K562 (cell line): ENCODE results near the gene ZBTB33. TPM values are rescaled to one million over a fixed set of nuclear protein-coding genes. Genes with fewer than 3 reads are reported as not detected.

ENCODE experiments used
- ATAC-seq: fragments of 200-7000 bp; cut with Tn5 transposase; 3 replicates; pipeline ENCODE4 v1.9.1; 2020; ENCODE audit warnings: moderate library complexity
- BruUV-seq: library from RNA; stranded (reverse); fragments of 400-500 nt; replicated peaks from 2 replicates; lab custom pipeline; 2021; lab: Mats Ljungman, UMichigan
- CTCF ChIA-PET: fragments of 300-600 bp; formaldehyde crosslinking; extraction: SDS; loops from one replicate; lab custom pipeline; 2021; ENCODE audit warnings: low intra/inter-chr PET ratio; lab: Yijun Ruan, JAX
- POLR2A ChIA-PET: fragments of 300-600, 350-650 bp; sonication (Branson Sonifier 250); formaldehyde crosslinking; extraction: SDS; loops from one replicate; lab custom pipeline; 2021; ENCODE audit warnings: antibody characterized with exemption, inconsistent platforms; lab: Yijun Ruan, JAX
- DNase-seq, 4 experiments: peaks; one replicate each; pipeline versions ENCODE4 v3.0.0 to v3.0.0-alpha.2; 2011 to 2018; ENCODE audit warnings: low spot score in 3 of 4, mixed read lengths in 3 of 4; ENCODE audit errors: extremely low read depth in 1 of 4
- FAIRE-seq: peaks from 2 replicates; lab custom pipeline; 2011; peaks lifted over from hg19 to GRCh38; lab: Jason Lieb, UNC
- H2AFZ ChIP-seq: 2 replicates; pipeline ENCODE4 v1.6.0; 2011; ENCODE audit warnings: low read depth, low read length, control low read depth, inconsistent platforms
- H3K27ac ChIP-seq: fragments of 200-600 bp; 3 replicates; pipeline ENCODE4 v1.8.0; 2011; ENCODE audit warnings: low read depth, mild to moderate bottlenecking, control low read depth, inconsistent platforms, low read length, moderate library complexity, mixed read lengths; ENCODE audit errors: extremely low read depth
- H3K27me3 ChIP-seq, 2 experiments: fragments of 300-600 bp in 1 of 2; 2 replicates in 1 of 2; 3 replicates in 1 of 2; pipeline versions ENCODE4 v1.6.0 to v1.8.0; 2011; ENCODE audit warnings: inconsistent platforms in 2 of 2, low read length in 2 of 2, mild to moderate bottlenecking in 1 of 2, mixed read lengths in 1 of 2, moderate library complexity in 1 of 2; ENCODE audit not compliant: control insufficient read depth in 2 of 2, insufficient read depth in 2 of 2
- H3K36me3 ChIP-seq: fragments of 300-600 bp; 3 replicates; pipeline ENCODE4 v1.8.0; 2011; ENCODE audit warnings: mild to moderate bottlenecking, low read length, inconsistent platforms; ENCODE audit not compliant: control insufficient read depth, insufficient read depth
- H3K4me1 ChIP-seq, 2 experiments: fragments of 200-600 bp in 1 of 2; replicated peaks in 1 of 2; 2 replicates in 1 of 2; 3 replicates in 1 of 2; pipeline versions ENCODE4 v1.5.1 to v1.8.0; 2011; ENCODE audit warnings: inconsistent platforms in 2 of 2, low read length in 2 of 2, mild to moderate bottlenecking in 1 of 2, mixed read lengths in 1 of 2, moderate library complexity in 1 of 2; ENCODE audit not compliant: control insufficient read depth in 2 of 2, insufficient read depth in 2 of 2
- H3K4me2 ChIP-seq: 2 replicates; pipeline ENCODE4 v1.6.1; 2011; ENCODE audit warnings: low read length, control low read depth, inconsistent platforms, mixed read lengths; ENCODE audit not compliant: insufficient read depth
- H3K4me3 ChIP-seq: fragments of 200-600 bp; sonication (generic), shearing (Covaris generic); 2 replicates; pipeline ENCODE4 v1.5.1; 2016; ENCODE audit warnings: control low read depth, inconsistent platforms
- H3K79me2 ChIP-seq: fragments of 200-600 bp; 3 replicates; pipeline ENCODE4 v1.8.0; 2011; ENCODE audit warnings: low read length, inconsistent platforms; ENCODE audit not compliant: control insufficient read depth, insufficient read depth
- H3K9ac ChIP-seq, 2 experiments: 2 replicates each; pipeline versions ENCODE4 v1.6.0 to v1.6.1; 2011; ENCODE audit warnings: low read depth in 2 of 2, low read length in 2 of 2, control low read depth in 1 of 2, inconsistent platforms in 1 of 2, mild to moderate bottlenecking in 1 of 2, mixed read lengths in 1 of 2; ENCODE audit not compliant: insufficient read depth in 1 of 2
- H3K9me1 ChIP-seq: one replicate; pipeline ENCODE4 v1.6.0; 2011; ENCODE audit warnings: inconsistent platforms, mild to moderate bottlenecking, low read length, moderate library complexity; ENCODE audit not compliant: control insufficient read depth, insufficient read depth
- H3K9me3 ChIP-seq: replicated peaks from 2 replicates; pipeline ENCODE4 v1.5.1; 2011; ENCODE audit warnings: low read depth, low read length, inconsistent platforms; ENCODE audit not compliant: control insufficient read depth, insufficient read depth
- H4K20me1 ChIP-seq: replicated peaks from 2 replicates; pipeline ENCODE4 v1.6.1; 2011; ENCODE audit warnings: low read length, inconsistent platforms, mixed read lengths; ENCODE audit not compliant: control insufficient read depth, insufficient read depth
- ETV5 ChIP-seq: sonication (generic); formaldehyde crosslinking; IDR thresholded peaks from 2 replicates; pipeline ENCODE4 v1.4.0; 2020; ENCODE audit warnings: low read depth, mild to moderate bottlenecking, missing genetic modification reagents
- HNRNPLL ChIP-seq: fragments of 200-400 bp; formaldehyde crosslinking; IDR thresholded peaks from 2 replicates; pipeline ENCODE4 v1.6.1; 2017; ENCODE audit warnings: low read length, low read depth, mild to moderate bottlenecking; ENCODE audit not compliant: poor library complexity, severe bottlenecking
- MAX ChIP-seq: sonication (generic); formaldehyde crosslinking; IDR thresholded peaks from 2 replicates; pipeline ENCODE4 v1.9.0; 2022; ENCODE audit warnings: mild to moderate bottlenecking, missing genetic modification reagents
- RBM39 ChIP-seq: fragments of 200-400 bp; formaldehyde crosslinking; optimal IDR thresholded peaks from 2 replicates; pipeline ENCODE3; 2018; ENCODE audit warnings: low read depth, low read length
- RERE ChIP-seq: sonication (generic); formaldehyde crosslinking; IDR thresholded peaks from 2 replicates; pipeline ENCODE4 v1.8.0; 2023; ENCODE audit warnings: missing genetic modification reagents, mild to moderate bottlenecking, borderline replicate concordance
- RFX1 ChIP-seq: fragments of 450-650 bp; IDR thresholded peaks from 2 replicates; pipeline ENCODE4 v1.6.1; 2016; ENCODE audit warnings: mild to moderate bottlenecking, moderate library complexity
- RUNX1 ChIP-seq: sonication (generic); IDR thresholded peaks from 2 replicates; pipeline ENCODE4 v1.6.1; 2016; ENCODE audit warnings: antibody characterized with exemption, low read depth
- SMARCA5 ChIP-seq: fragments of 450-650 bp; IDR thresholded peaks from 2 replicates; pipeline ENCODE4 v1.6.1; 2016
- SMARCC2 ChIP-seq: fragments of 450-650 bp; IDR thresholded peaks from 2 replicates; pipeline ENCODE4 v1.6.1; 2017; ENCODE audit warnings: antibody characterized with exemption, moderate library complexity, mild to moderate bottlenecking, low read depth
- TAF9B ChIP-seq: fragments of 450-650 bp; IDR thresholded peaks from 2 replicates; pipeline ENCODE4 v1.6.1; 2018; ENCODE audit warnings: mild to moderate bottlenecking; ENCODE audit not compliant: partially characterized antibody
- TEAD2 ChIP-seq: fragments of 450-650 bp; IDR thresholded peaks from 2 replicates; pipeline ENCODE4 v1.6.1; 2016; ENCODE audit warnings: missing genetic modification characterization, control low read depth, missing compliant biosample characterization
- ZNF124 ChIP-seq: sonication (generic); formaldehyde crosslinking; IDR thresholded peaks from 2 replicates; pipeline ENCODE4 v1.8.1; 2022; ENCODE audit warnings: missing genetic modification reagents
- ZNF253 ChIP-seq: fragments of 250-450 bp; sonication (Bioruptor Pico); conservative IDR thresholded peaks from 2 replicates; pipeline ENCODE4 v1.6.1; 2021; ENCODE audit warnings: mild to moderate bottlenecking
- ZNF695 ChIP-seq: fragments of 450-650 bp; formaldehyde crosslinking; IDR thresholded peaks from 2 replicates; pipeline ENCODE4 v1.4.0; 2020; ENCODE audit warnings: mild to moderate bottlenecking, moderate library complexity
- ZNF699 ChIP-seq: fragments of 250-450 bp; sonication (Bioruptor Pico); IDR thresholded peaks from 2 replicates; pipeline ENCODE4 v1.8.0; 2021; ENCODE audit warnings: mild to moderate bottlenecking, moderate library complexity; ENCODE audit not compliant: insufficient replicate concordance
- ZNF740 ChIP-seq, 3 experiments: fragments of 200-800 bp in 1 of 3; sonication (Bioruptor generic) in 1 of 3; sonication (generic) in 1 of 3; formaldehyde crosslinking in 1 of 3; IDR thresholded peaks; 2 replicates each; pipeline versions ENCODE4 v1.6.1 to v1.8.0; 2016 to 2022; ENCODE audit warnings: mild to moderate bottlenecking in 2 of 3, missing compliant biosample characterization in 2 of 3, missing genetic modification characterization in 2 of 3, missing genetic modification reagents in 1 of 3
- WGBS: fragments of 100-300 bp; shearing (Covaris generic); methylation state at CpG from one replicate; pipeline ENCODE4 v1.1.6; 2016; ENCODE audit warnings: low coverage, mixed read lengths; ENCODE audit not compliant: insufficient coverage; ENCODE audit errors: missing lambda C conversion rate; 5-methylcytosine and 5-hydroxymethylcytosine counted together
- in situ Hi-C: fragments of 300-500 bp; cut with MboI; formaldehyde crosslinking; loops from 4 replicates; pipeline ENCODE4 v1.15.0; 2018; ENCODE audit warnings: inconsistent platforms, mixed read lengths
- intact Hi-C: fragments of 100-400 bp; cut with micrococcal nuclease; formaldehyde crosslinking; loops from 2 replicates; pipeline ENCODE4 v1.14.2; 2022
- polyA plus RNA-seq, 8 experiments: library from polyadenylated mRNA; depleted of rRNA in 4 of 8; stranded (reverse) in 5 of 8; unstranded in 3 of 8; fragments of >200 nt; fragmentation: Nextera tagmentation in 2 of 8; fragmentation: Illumina TruSeq in 1 of 8; extraction: Ambion mirVana in 2 of 8; extraction: Trizol in 1 of 8; gene quantifications; 2 replicates each; pipeline versions ENCODE4 v1.2.1 to v1.2.3, GENCODE V29; 2011 to 2014; ENCODE audit warnings: inconsistent platforms in 1 of 8, missing spikeins in 1 of 8
- total RNA-seq, 7 experiments: library from RNA; depleted of rRNA in 6 of 7; stranded (reverse); fragments of >200 nt in 6 of 7; fragmentation: Illumina TruSeq in 2 of 7; extraction: Trizol in 2 of 7; gene quantifications; 2 replicates each; pipeline versions ENCODE4 v1.2.1 to v1.2.3, GENCODE V29; 2011 to 2021; ENCODE audit warnings: low replicate concordance in 1 of 7

ZBTB33 gene
- total and polyA plus RNA-seq, 9 of the 15 experiments (the other 6 are each of a cell fraction or from before 2014, with no cell fraction given), result 5.6 to 29.8 (median 15.6) TPM

- H4K20me1 ChIP-seq, result no peaks in the 10 kb centered on the region
- FAIRE-seq, result no peak
- no peaks in the 10 kb centered on the region for H3K27me3 ChIP-seq
- ChIA-PET CTCF (no interaction called here), POLR2A (interaction anchor here (1.1 kb wide), 2 partner anchors 10 to 11 kb away, joined by 3 to 6 read pairs; no protein-coding TSS in a partner anchor)
- no peaks in the 10 kb centered on the region for H3K36me3 ChIP-seq
- H3K9me1 ChIP-seq, result no peaks in the 10 kb centered on the region
- 32% methylated on average over 3 of the region's 3 CpGs for WGBS
- no peak overlapping the region for H3K4me3 ChIP-seq
- DNase-seq, result peak in 1 of 4 experiments; percentile 8
- H2AFZ ChIP-seq, result peak overlapping the region; percentile 45; the same call in 1 of the 2 replicates
- no TSS peak for BruUV-seq
- in situ Hi-C loops (no loop called here), intact Hi-C loops (no loop called here)
- no peak overlapping the region for H3K9ac ChIP-seq
- no peak overlapping the region for H3K27ac ChIP-seq
- H3K79me2 ChIP-seq, result no peaks in the 10 kb centered on the region
- H3K4me2 ChIP-seq, result no peak overlapping the region
- ATAC-seq, result no peak
- H3K9me3 ChIP-seq, result no peaks in the 10 kb centered on the region
- H3K4me1 ChIP-seq, result peaks cover 5 to 8% of the 10 kb centered on the region in 2 experiments; a peak in 3 of 5 replicates
- TF ChIP-seq RBM39 (no peak), MAX (no peak), TAF9B (no peak), RUNX1 (no peak), ZNF253 (CRISPR knock-in tag) (no peak), ZNF699 (CRISPR knock-in tag) (no peak), SMARCA5 (no peak), TEAD2 (tag) (no peak), ZNF124 (CRISPR knock-in tag) (no peak), ZNF740 (CRISPR knock-in tag; IDR thresholded peaks at IDR 0.05) (no peak), ZNF740 (tag; IDR thresholded peaks at IDR 0.05) (no peak), RFX1 (no peak), ETV5 (no peak), HNRNPLL (no peak), ZNF695 (CRISPR knock-in tag) (no peak), SMARCC2 (no peak), RERE (CRISPR knock-in tag) (no peak)
Measured at GRCh38 chrX:120287513-120288112, 37.0 kb downstream of the ZBTB33 start.
